Esophagus muscularis mucosa (tissue), 3 donors: Measurements from ENCODE around the gene NTS.

Experiments used
- POLR2A ChIP-seq: fragments of 450-650 bp; IDR thresholded peaks from one replicate; pipeline ENCODE4 v1.6.1; 2017; ENCODE audit warnings: antibody characterized with exemption, moderate library complexity, mild to moderate bottlenecking, low read depth
- TF ChIP-seq, protein P1 (sequence below), 3 experiments: fragments of 200-600 bp in 2 of 3; fragments of 450-650 bp in 1 of 3; sonication (generic) in 2 of 3; IDR thresholded peaks; one replicate each; pipeline ENCODE4 v1.5.1; 2017 to 2019; ENCODE audit warnings: antibody characterized with exemption in 3 of 3, mild to moderate bottlenecking in 2 of 3, moderate library complexity in 1 of 3

DNA sequence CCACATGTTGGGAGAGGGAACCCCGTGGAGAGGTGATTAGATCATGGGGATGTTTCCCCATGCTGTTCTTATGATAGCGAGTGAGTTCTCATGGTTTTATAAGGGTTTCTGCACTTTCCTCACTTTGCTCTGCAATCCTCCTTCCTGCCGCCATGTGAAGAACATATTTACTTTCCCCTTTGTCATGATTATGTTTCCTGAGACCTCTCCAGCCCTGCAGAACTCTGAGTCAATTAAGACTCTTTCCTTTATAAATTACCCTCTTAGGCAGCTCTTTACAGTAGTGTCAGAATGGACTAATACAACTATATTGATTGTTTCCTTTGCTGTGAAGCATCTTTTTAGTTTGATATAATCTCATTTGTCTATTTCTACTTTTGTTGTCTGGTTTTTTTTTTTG lies 24.8 kb upstream of the NTS start:
- TF ChIP-seq, protein P1, sequence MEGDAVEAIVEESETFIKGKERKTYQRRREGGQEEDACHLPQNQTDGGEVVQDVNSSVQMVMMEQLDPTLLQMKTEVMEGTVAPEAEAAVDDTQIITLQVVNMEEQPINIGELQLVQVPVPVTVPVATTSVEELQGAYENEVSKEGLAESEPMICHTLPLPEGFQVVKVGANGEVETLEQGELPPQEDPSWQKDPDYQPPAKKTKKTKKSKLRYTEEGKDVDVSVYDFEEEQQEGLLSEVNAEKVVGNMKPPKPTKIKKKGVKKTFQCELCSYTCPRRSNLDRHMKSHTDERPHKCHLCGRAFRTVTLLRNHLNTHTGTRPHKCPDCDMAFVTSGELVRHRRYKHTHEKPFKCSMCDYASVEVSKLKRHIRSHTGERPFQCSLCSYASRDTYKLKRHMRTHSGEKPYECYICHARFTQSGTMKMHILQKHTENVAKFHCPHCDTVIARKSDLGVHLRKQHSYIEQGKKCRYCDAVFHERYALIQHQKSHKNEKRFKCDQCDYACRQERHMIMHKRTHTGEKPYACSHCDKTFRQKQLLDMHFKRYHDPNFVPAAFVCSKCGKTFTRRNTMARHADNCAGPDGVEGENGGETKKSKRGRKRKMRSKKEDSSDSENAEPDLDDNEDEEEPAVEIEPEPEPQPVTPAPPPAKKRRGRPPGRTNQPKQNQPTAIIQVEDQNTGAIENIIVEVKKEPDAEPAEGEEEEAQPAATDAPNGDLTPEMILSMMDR (IDR thresholded peaks at IDR 0.05): no peak
- TF ChIP-seq POLR2A: no peak
